Neural progenitor cell (in vitro differentiated cells): ENCODE results near the gene PYGO2.

ENCODE experiments used
- EZH2 ChIP-seq: fragments of 200-600 bp; sonication (generic); IDR thresholded peaks from 2 replicates; pipeline ENCODE4 v1.6.1; 2017; ENCODE audit warnings: antibody characterized with exemption, mild to moderate bottlenecking, moderate library complexity
- EZH2phosphoT487 ChIP-seq: fragments of 200-600 bp; sonication (generic); IDR thresholded peaks from 2 replicates; pipeline ENCODE4 v1.6.1; 2017; ENCODE audit warnings: antibody characterized with exemption
- TF ChIP-seq, protein P1 (sequence below): fragments of 200-600 bp; sonication (generic); IDR thresholded peaks from 2 replicates; pipeline ENCODE4 v1.5.1; 2017; ENCODE audit warnings: antibody characterized with exemption, mild to moderate bottlenecking

DNA sequence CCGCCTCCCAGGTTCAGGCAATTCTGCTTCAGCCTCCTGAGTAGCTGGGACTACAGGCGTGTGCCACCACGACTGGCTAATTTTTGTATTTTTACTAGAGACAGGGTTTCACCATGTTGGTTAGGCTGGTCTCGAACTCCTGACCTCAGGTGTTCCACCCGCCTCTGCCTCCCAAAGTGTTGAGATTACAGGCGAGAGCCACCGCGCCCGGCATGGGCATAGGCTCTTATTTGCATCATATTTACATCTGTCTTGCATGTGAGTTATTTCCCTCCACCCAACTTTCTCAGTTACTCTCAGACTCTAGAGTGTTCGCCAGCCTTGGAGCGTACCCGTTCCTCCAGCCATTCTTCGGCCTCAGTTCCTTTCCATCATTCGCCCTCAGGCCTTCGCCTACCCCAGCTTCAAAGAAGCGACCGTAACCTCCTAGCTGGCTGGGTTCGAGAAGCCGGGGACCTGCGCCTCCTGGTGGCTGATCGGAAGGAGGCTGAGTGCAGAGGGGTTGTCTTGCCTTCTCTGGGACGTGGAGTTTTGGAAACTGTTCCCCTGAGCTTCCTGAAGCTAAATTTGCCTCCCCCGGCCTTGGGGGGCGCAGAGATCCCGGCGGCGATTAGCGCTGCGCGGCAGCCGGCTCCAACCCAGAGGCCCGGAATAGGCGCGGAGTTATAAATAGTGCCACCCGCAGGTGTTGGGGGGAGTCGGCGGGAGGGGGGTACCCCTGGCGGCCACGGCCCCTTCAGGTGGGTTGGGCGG is 37.4 kb upstream of the PYGO2 start:
- TF ChIP-seq, protein P1, sequence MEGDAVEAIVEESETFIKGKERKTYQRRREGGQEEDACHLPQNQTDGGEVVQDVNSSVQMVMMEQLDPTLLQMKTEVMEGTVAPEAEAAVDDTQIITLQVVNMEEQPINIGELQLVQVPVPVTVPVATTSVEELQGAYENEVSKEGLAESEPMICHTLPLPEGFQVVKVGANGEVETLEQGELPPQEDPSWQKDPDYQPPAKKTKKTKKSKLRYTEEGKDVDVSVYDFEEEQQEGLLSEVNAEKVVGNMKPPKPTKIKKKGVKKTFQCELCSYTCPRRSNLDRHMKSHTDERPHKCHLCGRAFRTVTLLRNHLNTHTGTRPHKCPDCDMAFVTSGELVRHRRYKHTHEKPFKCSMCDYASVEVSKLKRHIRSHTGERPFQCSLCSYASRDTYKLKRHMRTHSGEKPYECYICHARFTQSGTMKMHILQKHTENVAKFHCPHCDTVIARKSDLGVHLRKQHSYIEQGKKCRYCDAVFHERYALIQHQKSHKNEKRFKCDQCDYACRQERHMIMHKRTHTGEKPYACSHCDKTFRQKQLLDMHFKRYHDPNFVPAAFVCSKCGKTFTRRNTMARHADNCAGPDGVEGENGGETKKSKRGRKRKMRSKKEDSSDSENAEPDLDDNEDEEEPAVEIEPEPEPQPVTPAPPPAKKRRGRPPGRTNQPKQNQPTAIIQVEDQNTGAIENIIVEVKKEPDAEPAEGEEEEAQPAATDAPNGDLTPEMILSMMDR, result peak; percentile 92
- TF ChIP-seq EZH2 (no peak), EZH2phosphoT487 (no peak)
